IMR-90 (cell line): ENCODE results near the gene ZNF507. TPM values are rescaled to one million over a fixed set of nuclear protein-coding genes. Genes with fewer than 3 reads are reported as not detected.

Experiments
- ATAC-seq: fragments of 200-7000 bp; cut with Tn5 transposase; 2 replicates; pipeline ENCODE4 v1.9.1; 2020; ENCODE audit warnings: low read depth, mild to moderate bottlenecking, moderate library complexity
- BruUV-seq: library from RNA; stranded (reverse); fragments of 400-500 nt; replicated peaks from 2 replicates; lab custom pipeline; 2021; lab: Mats Ljungman, UMichigan
- CTCF ChIA-PET: fragments of 300-600 bp; formaldehyde crosslinking; extraction: SDS; loops from one replicate; lab custom pipeline; 2021; ENCODE audit warnings: antibody characterized with exemption; lab: Yijun Ruan, JAX
- POLR2A ChIA-PET: fragments of 300-600 bp; sonication (Branson Sonifier 250); formaldehyde crosslinking; loops from one replicate; lab custom pipeline; 2022; ENCODE audit warnings: antibody characterized with exemption; ENCODE audit not compliant: unreplicated experiment; lab: Charles Lee
- DNase-seq: peaks from one replicate; pipeline ENCODE4 v3.0.0; 2013
- H2AFZ ChIP-seq: replicated peaks from 2 replicates; pipeline ENCODE3; 2013; ENCODE audit warnings: low read length, mild to moderate bottlenecking; ENCODE audit not compliant: poor library complexity
- H2AK5ac ChIP-seq: 2 replicates; pipeline ENCODE4 v1.6.1; 2013; ENCODE audit warnings: low read depth, low read length, inconsistent platforms
- H2AK9ac ChIP-seq: replicated peaks from 2 replicates; pipeline ENCODE3; 2013; ENCODE audit warnings: mild to moderate bottlenecking, low read depth, low read length, moderate library complexity; ENCODE audit not compliant: poor library complexity
- H2BK120ac ChIP-seq: 2 replicates; pipeline ENCODE4 v1.6.1; 2013; ENCODE audit warnings: low read depth, low read length, inconsistent platforms
- H2BK15ac ChIP-seq: 3 replicates; pipeline ENCODE4 v1.6.1; 2013; ENCODE audit warnings: low read depth, low read length, inconsistent platforms
- H2BK20ac ChIP-seq: 2 replicates; pipeline ENCODE4 v1.6.1; 2013; ENCODE audit warnings: low read depth, mild to moderate bottlenecking, inconsistent platforms, low read length, moderate library complexity
- H2BK5ac ChIP-seq: 2 replicates; pipeline ENCODE4 v1.6.1; 2013; ENCODE audit warnings: mild to moderate bottlenecking, low read depth, low read length, inconsistent platforms; ENCODE audit not compliant: poor library complexity, severe bottlenecking
- H3K14ac ChIP-seq: replicated peaks from 2 replicates; pipeline ENCODE4 v1.6.1; 2013; ENCODE audit warnings: low read depth, low read length, inconsistent platforms
- H3K18ac ChIP-seq: 2 replicates; pipeline ENCODE4 v1.6.1; 2013; ENCODE audit warnings: low read depth, low read length, control low read depth
- H3K23ac ChIP-seq: 2 replicates; pipeline ENCODE4 v1.6.1; 2013; ENCODE audit warnings: low read depth, low read length, inconsistent platforms
- H3K27ac ChIP-seq: 2 replicates; pipeline ENCODE4 v1.5.1; 2013; ENCODE audit warnings: mild to moderate bottlenecking, control low read depth, low read length; ENCODE audit not compliant: insufficient read depth
- H3K27me3 ChIP-seq: 2 replicates; pipeline ENCODE4 v1.6.1; 2013; ENCODE audit warnings: low read length; ENCODE audit not compliant: control insufficient read depth, insufficient read depth
- H3K36me3 ChIP-seq: 2 replicates; pipeline ENCODE4 v1.6.1; 2013; ENCODE audit warnings: low read length, mixed read lengths; ENCODE audit not compliant: control insufficient read depth, insufficient read depth
- H3K4ac ChIP-seq: 2 replicates; pipeline ENCODE4 v1.6.1; 2013; ENCODE audit warnings: low read depth, low read length, inconsistent platforms
- H3K4me1 ChIP-seq: 2 replicates; pipeline ENCODE4 v1.6.1; 2013; ENCODE audit warnings: low read length, mixed read lengths; ENCODE audit not compliant: control insufficient read depth, insufficient read depth
- H3K4me2 ChIP-seq: 2 replicates; pipeline ENCODE4 v1.6.1; 2013; ENCODE audit warnings: low read depth, mild to moderate bottlenecking, control low read depth, low read length, moderate library complexity
- H3K4me3 ChIP-seq: 2 replicates; pipeline ENCODE4 v1.5.1; 2013; ENCODE audit warnings: low read depth, mild to moderate bottlenecking, control low read depth, low read length, moderate library complexity; ENCODE audit not compliant: insufficient read depth
- H3K56ac ChIP-seq: 2 replicates; pipeline ENCODE4 v1.6.1; 2013; ENCODE audit warnings: low read length, inconsistent platforms; ENCODE audit not compliant: insufficient read depth; ENCODE audit errors: extremely low read depth
- H3K79me1 ChIP-seq, 2 experiments: 2 replicates each; pipeline ENCODE4 v1.6.1; 2013; ENCODE audit warnings: low read length in 2 of 2, inconsistent platforms in 1 of 2, low read depth in 1 of 2
- H3K9ac ChIP-seq: 2 replicates; pipeline ENCODE4 v1.6.1; 2013; ENCODE audit warnings: low read depth, low read length, control low read depth
- H3K9me1 ChIP-seq: 2 replicates; pipeline ENCODE4 v1.6.1; 2013; ENCODE audit warnings: low read length, inconsistent platforms; ENCODE audit not compliant: insufficient read depth
- H3K9me3 ChIP-seq: 2 replicates; pipeline ENCODE4 v1.6.1; 2013; ENCODE audit warnings: low read length; ENCODE audit not compliant: control insufficient read depth, insufficient read depth
- H4K20me1 ChIP-seq: 2 replicates; pipeline ENCODE4 v1.6.1; 2013; ENCODE audit warnings: low read length, inconsistent platforms; ENCODE audit not compliant: insufficient read depth
- H4K5ac ChIP-seq: 2 replicates; pipeline ENCODE4 v1.6.1; 2013; ENCODE audit warnings: mild to moderate bottlenecking, low read depth, low read length, control low read depth
- H4K8ac ChIP-seq, 2 experiments: 2 replicates each; pipeline ENCODE4 v1.6.1; 2013; ENCODE audit warnings: low read depth in 2 of 2, low read length in 2 of 2, control low read depth in 1 of 2, inconsistent platforms in 1 of 2
- H4K91ac ChIP-seq: 2 replicates; pipeline ENCODE4 v1.6.1; 2013; ENCODE audit warnings: low read depth, low read length, inconsistent platforms; ENCODE audit not compliant: insufficient read depth
- BHLHE40 ChIP-seq: fragments of 150-350 bp; IDR thresholded peaks from 2 replicates; pipeline ENCODE4 v1.6.1; 2016; ENCODE audit warnings: mild to moderate bottlenecking, low read depth, low read length
- CHD1 ChIP-seq: IDR thresholded peaks from 2 replicates; pipeline ENCODE4 v1.6.1; 2012; ENCODE audit warnings: low read depth, low read length, improper control_type of control experiment
- CTCF ChIP-seq: conservative IDR thresholded peaks from 2 replicates; pipeline ENCODE4 v1.5.1; 2012; ENCODE audit warnings: mild to moderate bottlenecking, low read depth, low read length, improper control_type of control experiment
- ELK1 ChIP-seq: fragments of 150-350 bp; IDR thresholded peaks from 2 replicates; pipeline ENCODE4 v1.6.1; 2016; ENCODE audit warnings: low read depth, mild to moderate bottlenecking, low read length, moderate library complexity, borderline replicate concordance
- FOS ChIP-seq: fragments of 150-350 bp; IDR thresholded peaks from 2 replicates; pipeline ENCODE4 v1.6.1; 2016; ENCODE audit warnings: low read depth, low read length
- MAFK ChIP-seq: IDR thresholded peaks from 2 replicates; pipeline ENCODE4 v1.6.1; 2012; ENCODE audit warnings: low read depth, low read length, improper control_type of control experiment
- MAZ ChIP-seq: IDR thresholded peaks from 2 replicates; pipeline ENCODE4 v1.6.1; 2012; ENCODE audit warnings: low read depth, mild to moderate bottlenecking, low read length, improper control_type of control experiment, moderate library complexity, borderline replicate concordance
- MXI1 ChIP-seq: IDR thresholded peaks from 2 replicates; pipeline ENCODE4 v1.6.1; 2012; ENCODE audit warnings: low read depth, mild to moderate bottlenecking, low read length, moderate library complexity, borderline replicate concordance
- NFE2L2 ChIP-seq: fragments of 150-350 bp; IDR thresholded peaks from 2 replicates; pipeline ENCODE4 v1.6.1; 2016; ENCODE audit warnings: low read depth, mild to moderate bottlenecking, low read length
- POLR2A ChIP-seq: IDR thresholded peaks from 2 replicates; pipeline ENCODE4 v1.6.1; 2012; ENCODE audit warnings: mild to moderate bottlenecking, low read depth, low read length
- RAD21 ChIP-seq: IDR thresholded peaks from 2 replicates; pipeline ENCODE4 v1.6.1; 2012; ENCODE audit warnings: low read length, improper control_type of control experiment
- RCOR1 ChIP-seq: IDR thresholded peaks from 2 replicates; pipeline ENCODE4 v1.6.1; 2012; ENCODE audit warnings: mild to moderate bottlenecking, low read length, improper control_type of control experiment; ENCODE audit not compliant: insufficient replicate concordance
- RFX5 ChIP-seq: IDR thresholded peaks from 2 replicates; pipeline ENCODE4 v1.8.0; 2012; ENCODE audit warnings: low read depth, mild to moderate bottlenecking, low read length, moderate library complexity
- SMC3 ChIP-seq: fragments of 150-350 bp; IDR thresholded peaks from 2 replicates; pipeline ENCODE4 v1.6.1; 2016; ENCODE audit warnings: low read depth, mild to moderate bottlenecking, antibody characterized with exemption, low read length, moderate library complexity
- USF2 ChIP-seq: fragments of 150-350 bp; IDR thresholded peaks from 2 replicates; pipeline ENCODE4 v1.6.1; 2017; ENCODE audit warnings: mild to moderate bottlenecking, antibody characterized with exemption, low read length, low read depth
- WGBS, 2 experiments: methylation state at CpG; one replicate each; pipeline versions ENCODE4 v1.1.5 to v1.1.7; 2013; ENCODE audit warnings: missing lambda C conversion rate in 2 of 2; ENCODE audit not compliant: insufficient read length in 1 of 2; ENCODE audit errors: extremely low coverage in 2 of 2; 5-methylcytosine and 5-hydroxymethylcytosine counted together
- dilution Hi-C: fragments of 300-500 bp; cut with HindIII; formaldehyde crosslinking; loops from one replicate; pipeline ENCODE4 v1.14.3; 2018; ENCODE audit warnings: low sequenced_read_pairs; ENCODE audit not compliant: unreplicated experiment
- in situ Hi-C: fragments of 300-500 bp; cut with MboI; formaldehyde crosslinking; loops from 3 replicates; pipeline ENCODE4 v1.14.3; 2019; ENCODE audit warnings: low sequenced_read_pairs, inconsistent platforms, mixed read lengths
- intact Hi-C: fragments of 100-400 bp; cut with micrococcal nuclease; formaldehyde crosslinking; loops from 2 replicates; pipeline ENCODE4 v1.10.0; 2022
- polyA plus RNA-seq, 3 experiments: library from polyadenylated mRNA; depleted of rRNA; stranded (reverse); fragments of >200 nt; gene quantifications; 2 replicates each; pipeline ENCODE4 v1.2.3, GENCODE V29; 2012; ENCODE audit warnings: low replicate concordance in 1 of 3
- total RNA-seq: library from RNA; depleted of rRNA; stranded (reverse); fragments of >200 nt; gene quantifications from 2 replicates; pipeline ENCODE4 v1.2.3, GENCODE V29; 2012

The ZNF507 gene
- total and polyA plus RNA-seq, 2 of the 4 experiments (the other 2 are of a cell fraction), result 9.6 to 19.9 TPM

- no peak overlapping the region for H3K18ac ChIP-seq
- no peaks in the 10 kb centered on the region for H3K9me1 ChIP-seq
- TF ChIP-seq SMC3 (no peak), RAD21 (no peak), CHD1 (no peak), USF2 (no peak), RCOR1 (no peak), RFX5 (no peak), ELK1 (no peak), BHLHE40 (no peak), MAFK (no peak), NFE2L2 (no peak), CTCF (no peak), FOS (no peak), POLR2A (no peak), MAZ (no peak), MXI1 (no peak)
- H3K9me3 ChIP-seq, result no peaks in the 10 kb centered on the region
- no peaks in the 10 kb centered on the region for H3K79me1 ChIP-seq
- no peak overlapping the region for H2BK15ac ChIP-seq
- no peak overlapping the region for H2AK5ac ChIP-seq
- H4K5ac ChIP-seq, result no peak overlapping the region
- no peaks in the 10 kb centered on the region for H3K4me1 ChIP-seq
- no peak overlapping the region for H3K56ac ChIP-seq
- intact Hi-C loops (loop anchor here (10.0 kb wide), 1 partner anchor 1658 kb away; no protein-coding TSS in a partner anchor), in situ Hi-C loops (no loop called here), dilution Hi-C loops (no loop called here)
- WGBS, 2 experiments, result 80% methylated on average over 3 of the region's 7 CpGs; no CpG with 5 or more reads in 1 of the 2 experiments
- no peak overlapping the region for H3K4me2 ChIP-seq
- H2BK120ac ChIP-seq, result no peak overlapping the region
- H2AK9ac ChIP-seq, result no peak overlapping the region
- BruUV-seq, result no TSS peak
- H3K14ac ChIP-seq, result no peak overlapping the region
- H3K23ac ChIP-seq, result no peak overlapping the region
- no peak overlapping the region for H3K4ac ChIP-seq
- H4K8ac ChIP-seq, result no peak overlapping the region
- no peak overlapping the region for H3K4me3 ChIP-seq
- peaks cover 2% of the 10 kb centered on the region for H3K27me3 ChIP-seq
- ChIA-PET CTCF (interaction anchor here (1.0 kb wide), 1 partner anchor 15 kb away, joined by 3 read pairs; no protein-coding TSS in a partner anchor), POLR2A (no interaction called here)
- H3K27ac ChIP-seq, result no peak overlapping the region
- H3K9ac ChIP-seq, result no peak overlapping the region
- H2BK5ac ChIP-seq, result no peak overlapping the region
- DNase-seq (no peak), ATAC-seq (no peak)
- no peak overlapping the region for H2BK20ac ChIP-seq
- peak overlapping the region; percentile 63 for H2AFZ ChIP-seq
- H3K36me3 ChIP-seq, result no peaks in the 10 kb centered on the region
- H4K20me1 ChIP-seq, result no peaks in the 10 kb centered on the region
- H4K91ac ChIP-seq, result no peak overlapping the region
Measured at GRCh38 chr19:32322541-32322940, 22.9 kb upstream of the ZNF507 start.
